ENCODE data around the gene TBC1D5.
A peak's percentile ranks its signal among the peaks of the same experiment; 100 is the strongest.
"Not testable (repeated sequence)": the region's sequence is repeated elsewhere in the genome, so short reads cannot be mapped to it uniquely, and the experiment has no call there.

Gene TBC1D5

DNA sequence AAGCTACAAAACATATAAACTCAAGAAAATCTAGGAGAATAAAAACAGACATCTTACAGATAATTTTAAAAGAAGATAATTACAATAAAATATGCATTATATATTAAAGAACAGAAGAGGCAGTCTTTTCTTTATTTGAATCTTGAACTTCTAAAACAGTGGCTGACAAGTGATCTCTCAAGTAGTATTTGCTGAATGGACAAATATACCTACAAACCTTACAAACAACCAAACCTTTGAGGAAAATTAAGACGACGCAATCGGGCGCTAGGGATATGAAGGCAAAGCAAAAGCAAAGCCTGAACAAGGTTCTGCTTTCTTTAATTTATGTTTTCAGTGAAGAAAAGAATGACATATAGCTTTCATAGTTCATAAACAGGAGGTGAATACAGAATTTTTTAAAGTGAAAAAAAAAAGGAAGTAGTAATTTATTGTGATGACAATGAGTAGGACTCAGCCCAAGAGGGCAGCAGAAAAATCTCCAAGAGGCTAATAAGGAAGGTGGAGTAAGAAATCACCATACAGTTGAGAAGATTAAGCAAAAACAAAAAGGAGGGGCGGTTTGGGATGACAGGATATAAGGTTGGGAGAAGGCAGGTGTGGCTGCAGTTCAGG lies 347.8 kb downstream of the TBC1D5 start:
- no peak overlapping the region for H3K27ac ChIP-seq
- TF ChIP-seq, protein P1, sequence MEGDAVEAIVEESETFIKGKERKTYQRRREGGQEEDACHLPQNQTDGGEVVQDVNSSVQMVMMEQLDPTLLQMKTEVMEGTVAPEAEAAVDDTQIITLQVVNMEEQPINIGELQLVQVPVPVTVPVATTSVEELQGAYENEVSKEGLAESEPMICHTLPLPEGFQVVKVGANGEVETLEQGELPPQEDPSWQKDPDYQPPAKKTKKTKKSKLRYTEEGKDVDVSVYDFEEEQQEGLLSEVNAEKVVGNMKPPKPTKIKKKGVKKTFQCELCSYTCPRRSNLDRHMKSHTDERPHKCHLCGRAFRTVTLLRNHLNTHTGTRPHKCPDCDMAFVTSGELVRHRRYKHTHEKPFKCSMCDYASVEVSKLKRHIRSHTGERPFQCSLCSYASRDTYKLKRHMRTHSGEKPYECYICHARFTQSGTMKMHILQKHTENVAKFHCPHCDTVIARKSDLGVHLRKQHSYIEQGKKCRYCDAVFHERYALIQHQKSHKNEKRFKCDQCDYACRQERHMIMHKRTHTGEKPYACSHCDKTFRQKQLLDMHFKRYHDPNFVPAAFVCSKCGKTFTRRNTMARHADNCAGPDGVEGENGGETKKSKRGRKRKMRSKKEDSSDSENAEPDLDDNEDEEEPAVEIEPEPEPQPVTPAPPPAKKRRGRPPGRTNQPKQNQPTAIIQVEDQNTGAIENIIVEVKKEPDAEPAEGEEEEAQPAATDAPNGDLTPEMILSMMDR (conservative IDR thresholded peaks at IDR 0.05): no peak

DNA sequence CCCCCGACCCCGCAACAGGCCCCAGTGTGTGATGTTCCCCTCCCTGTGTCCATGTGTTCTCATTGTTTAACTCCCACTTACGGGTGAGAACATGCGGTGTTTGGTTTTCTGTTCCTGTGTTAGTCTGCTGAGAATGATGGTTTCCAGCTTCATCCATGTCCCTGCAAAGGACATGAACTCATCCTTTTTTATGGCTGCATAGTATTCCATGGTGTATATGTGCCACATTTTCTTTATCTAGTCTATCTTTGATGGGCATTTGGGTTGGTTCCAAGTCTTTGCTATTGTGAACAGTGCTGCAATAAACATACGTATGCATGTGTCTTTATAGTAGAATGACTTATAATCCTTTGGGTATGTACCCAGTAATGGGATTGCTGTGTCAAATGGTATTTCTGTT lies 349.9 kb downstream of the TBC1D5 start:
- not testable (repeated sequence) for H3K27ac ChIP-seq

DNA sequence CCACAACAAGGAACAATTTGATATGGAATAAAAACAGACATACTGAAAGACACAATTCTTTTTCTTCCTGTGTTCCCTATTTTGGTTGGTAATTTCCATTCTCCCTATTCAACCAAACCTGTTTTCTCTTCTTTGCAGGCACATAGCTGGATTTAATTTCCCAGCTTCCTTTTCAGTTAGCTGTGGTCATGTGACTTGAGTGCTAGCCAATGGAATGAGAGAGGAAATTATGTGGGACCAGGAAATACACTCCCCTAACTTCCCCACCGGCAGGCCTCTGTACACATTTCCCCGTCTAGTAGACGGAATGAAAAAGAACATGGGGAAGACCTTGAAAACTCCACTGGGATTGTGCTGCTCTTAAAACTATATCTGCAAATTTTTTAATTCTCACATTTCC lies 351.6 kb downstream of the TBC1D5 start:
- H3K27ac ChIP-seq: no peak overlapping the region
- TF ChIP-seq, protein P1 (conservative IDR thresholded peaks at IDR 0.05): no peak

DNA sequence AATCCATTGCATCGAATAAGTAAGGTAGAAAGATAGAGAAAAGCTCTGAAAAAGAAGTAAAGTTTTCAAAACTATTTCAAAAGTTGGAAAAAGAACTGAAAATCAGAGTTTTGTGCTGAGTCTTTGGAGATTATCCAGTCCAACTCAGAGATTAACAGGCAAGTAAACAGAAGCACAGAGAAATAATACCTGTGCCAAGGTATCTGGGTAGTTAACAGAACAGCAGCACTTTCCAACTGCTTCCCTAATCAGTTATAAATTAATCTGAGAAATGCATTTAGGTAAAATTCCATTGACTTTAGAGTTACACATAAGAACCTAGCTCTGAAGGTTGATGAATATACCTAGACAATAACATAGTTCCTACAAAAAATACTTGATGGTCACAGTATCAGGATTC lies 355.3 kb downstream of the TBC1D5 start:
- no peak overlapping the region; the same call in 1 of the 2 replicates for H3K27ac ChIP-seq
- TF ChIP-seq, protein P1 (conservative IDR thresholded peaks at IDR 0.05): no peak

DNA sequence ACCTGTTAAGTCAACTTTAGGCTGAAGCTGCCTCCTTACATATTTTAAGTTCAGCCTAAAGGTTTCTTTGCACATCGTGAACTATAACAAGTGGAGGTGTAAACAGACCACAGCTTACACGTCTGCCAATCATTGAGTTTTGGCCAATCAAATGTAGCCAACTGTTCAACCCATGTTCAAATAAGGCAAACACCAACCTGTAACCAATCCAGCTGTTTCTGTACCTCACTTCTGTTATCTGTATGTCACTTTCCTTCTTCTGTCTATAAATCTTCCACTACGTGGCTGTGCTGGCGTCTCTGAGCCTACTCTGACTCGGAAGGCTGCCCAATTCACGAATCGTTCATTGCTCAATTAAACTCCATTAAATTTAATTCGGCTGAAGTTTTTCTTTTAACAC lies 356.0 kb downstream of the TBC1D5 start:
- TF ChIP-seq, protein P1 (conservative IDR thresholded peaks at IDR 0.05): no peak
- no peak overlapping the region for H3K27ac ChIP-seq

DNA sequence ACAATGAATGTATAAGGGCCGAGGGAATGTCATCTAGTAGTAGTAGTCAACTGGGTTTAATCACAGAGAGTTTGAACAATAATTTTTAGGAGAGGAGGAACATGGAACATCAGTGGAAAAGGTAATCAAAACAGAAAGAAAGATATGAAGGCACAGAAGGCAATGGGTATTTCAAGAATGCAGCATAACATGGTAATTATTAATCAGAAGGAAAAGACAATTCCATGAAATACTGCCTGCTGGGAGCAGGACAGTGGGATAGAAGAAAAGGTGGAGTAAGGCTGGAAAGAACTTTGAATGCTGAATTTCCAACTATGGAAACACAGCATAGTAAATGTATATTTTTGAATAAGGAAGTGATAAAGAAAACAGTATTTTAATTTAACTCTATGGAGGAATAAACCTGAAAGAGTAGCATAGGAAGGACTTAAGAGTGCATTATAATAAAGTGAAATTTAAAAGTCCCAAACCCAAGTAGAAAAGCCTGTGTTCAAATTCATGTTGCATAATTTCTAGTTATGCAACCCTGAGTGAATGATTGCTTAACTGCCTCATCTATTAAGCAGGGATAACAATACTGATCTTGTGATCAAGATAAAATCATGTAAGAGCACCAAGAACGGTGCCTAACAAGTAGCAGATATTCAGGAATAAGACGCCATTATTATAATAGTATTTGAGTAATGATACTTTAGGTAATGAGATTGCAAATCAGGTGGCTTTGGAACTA lies 357.7 kb downstream of the TBC1D5 start:
- no peak overlapping the region for H3K27ac ChIP-seq
- TF ChIP-seq, protein P1 (conservative IDR thresholded peaks at IDR 0.05): no peak

DNA sequence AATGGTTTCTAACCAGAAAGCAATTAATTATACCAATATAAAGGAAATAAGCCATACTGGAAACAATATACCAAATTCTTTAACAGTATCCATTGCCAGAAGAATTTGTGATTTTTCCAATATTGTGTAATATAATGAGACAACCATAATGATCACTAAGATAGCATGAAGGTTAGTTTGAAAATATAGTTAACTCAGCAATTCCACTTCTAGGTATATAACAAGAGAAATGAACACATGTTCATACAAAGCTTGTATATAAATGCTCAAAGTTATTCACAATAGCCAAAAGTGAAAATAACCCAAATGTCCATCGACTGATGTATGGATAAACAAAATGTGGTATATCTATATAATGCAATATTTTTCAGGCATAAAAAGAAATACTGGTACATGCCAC lies 369.1 kb downstream of the TBC1D5 start:
- peak overlapping the region; percentile 24 for H3K27ac ChIP-seq
- TF ChIP-seq, protein P1 (conservative IDR thresholded peaks at IDR 0.05): no peak
